ENCODE results near the gene FAM107B. TPM values are rescaled to one million over a fixed set of nuclear protein-coding genes. Genes with fewer than 3 reads are reported as not detected.

Gene FAM107B
- total and polyA plus RNA-seq, 10 of the 15 experiments (the other 5 are each of a cell fraction or from before 2014, with no cell fraction given) = 22.9 to 162 (median 86.6) TPM

DNA sequence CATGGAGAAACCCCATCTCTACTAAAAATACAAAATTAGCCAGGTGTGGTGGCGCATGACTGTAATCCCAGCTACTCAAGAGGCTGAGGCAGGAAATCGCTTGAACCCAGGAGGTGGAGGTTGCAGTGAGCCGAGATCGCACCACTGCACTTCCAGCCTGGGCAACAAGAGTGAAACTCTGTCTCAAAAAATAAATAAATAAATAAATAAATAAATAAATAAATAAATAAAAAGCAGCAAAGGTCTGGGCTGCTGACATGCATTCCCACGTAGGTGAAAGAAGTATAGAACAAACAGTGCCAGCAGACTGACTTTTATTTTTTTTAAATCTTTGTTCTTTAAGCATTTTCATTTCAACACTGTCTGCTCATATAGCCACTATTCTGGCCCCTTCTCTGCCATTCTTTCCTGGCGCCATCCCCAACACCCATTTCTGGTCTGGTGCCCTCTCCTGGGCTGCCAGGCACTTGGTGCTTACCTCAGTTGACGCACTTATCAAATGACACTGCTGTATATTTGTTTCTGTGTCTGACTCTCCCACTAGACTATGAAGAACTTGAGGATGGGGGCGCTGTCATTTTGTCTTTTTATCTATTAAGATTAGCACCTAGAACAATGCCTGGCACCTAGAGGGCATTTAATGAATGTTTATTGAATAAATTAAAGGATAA is 15.6 kb downstream of the FAM107B start:
- Histone ChIP-seq H3K36me3 (ENCODE audit: control insufficient read depth in 2 of 2, insufficient read depth in 2 of 2, low read length in 1 of 2) (no peaks in the 10 kb centered on the region), H3K27me3 (replicated peaks in 1 of 2; ENCODE audit: control insufficient read depth in 2 of 2, insufficient read depth in 2 of 2, low read length in 1 of 2) (no peaks in the 10 kb centered on the region), H3K4me3 (no peak overlapping the region), H4K20me1 (ENCODE audit: control insufficient read depth, insufficient read depth) (no peaks in the 10 kb centered on the region), H2AFZ (ENCODE audit: control insufficient read depth, low read depth, low read length) (no peak overlapping the region), H3K9me3 (replicated peaks; ENCODE audit: control insufficient read depth, insufficient read depth, low read length) (no peaks in the 10 kb centered on the region), H3K79me2 (ENCODE audit: control insufficient read depth, insufficient read depth, low read length) (no peaks in the 10 kb centered on the region), H3K9ac (ENCODE audit: control insufficient read depth, insufficient read depth, low read length) (no peak overlapping the region), H3K4me1 (ENCODE audit: control insufficient read depth, insufficient read depth, low read length) (no peaks in the 10 kb centered on the region), H3K4me2 (ENCODE audit: control insufficient read depth, insufficient read depth) (no peak overlapping the region), H3K27ac (ENCODE audit: control insufficient read depth, insufficient read depth) (no peak overlapping the region)
- ChIA-PET CTCF (no interaction called here), SMC1A (ENCODE audit: uncharacterized antibody, unreplicated experiment) (no interaction called here), RAD21 (ENCODE audit: unreplicated experiment) (no interaction called here), POLR2A (no interaction called here)
- WGBS (ENCODE audit: insufficient coverage, insufficient replicate concordance, low lambda C conversion rate, missing lambda C conversion rate) = 45% methylated on average over 8 of the region's 8 CpGs
- ATAC-seq (no peak), FAIRE-seq (no peak), DNase-seq (ENCODE audit: low read depth, low spot score) (no peak)
- BruUV-seq (replicated peaks) = no TSS peak
- TF ChIP-seq NBN (IDR thresholded peaks at IDR 0.05) (no peak), RAD21 (IDR thresholded peaks at IDR 0.05; ENCODE audit: insufficient read depth, low read depth, low read length) (peak; percentile 30; the same call in 1 of the 2 replicates)
- in situ Hi-C loops (cut with MboI) = no loop called here
- intact Hi-C loops (cut with micrococcal nuclease; ENCODE audit: unreplicated experiment) = no loop called here

DNA sequence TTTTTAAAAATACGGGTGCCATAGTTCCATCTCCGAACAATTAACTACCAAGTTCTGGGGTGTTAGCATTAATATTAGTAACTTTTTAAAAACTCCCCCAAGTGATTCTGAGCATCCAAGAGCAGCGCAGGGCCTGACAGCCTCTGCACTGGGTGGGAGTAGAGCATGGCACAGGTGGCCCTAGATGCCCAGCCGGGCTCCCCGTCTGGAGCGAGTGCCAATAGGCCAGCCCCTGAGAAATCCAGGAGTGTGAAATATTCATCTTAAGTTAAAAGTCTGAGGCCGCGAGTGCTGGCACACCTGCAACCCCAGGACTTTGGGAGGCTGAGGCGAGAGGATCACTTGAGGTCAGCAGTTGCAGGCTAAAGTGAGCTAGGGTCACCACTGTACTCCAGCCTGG is 16.2 kb downstream of the FAM107B start:
- Histone ChIP-seq H3K4me2 (ENCODE audit: control insufficient read depth, insufficient read depth) (no peak overlapping the region), H3K9ac (ENCODE audit: control insufficient read depth, insufficient read depth, low read length) (no peak overlapping the region), H3K9me3 (replicated peaks; ENCODE audit: control insufficient read depth, insufficient read depth, low read length) (no peaks in the 10 kb centered on the region), H2AFZ (ENCODE audit: control insufficient read depth, low read depth, low read length) (no peak overlapping the region), H4K20me1 (ENCODE audit: control insufficient read depth, insufficient read depth) (no peaks in the 10 kb centered on the region), H3K36me3 (ENCODE audit: control insufficient read depth in 2 of 2, insufficient read depth in 2 of 2, low read length in 1 of 2) (no peaks in the 10 kb centered on the region), H3K4me1 (ENCODE audit: control insufficient read depth, insufficient read depth, low read length) (no peaks in the 10 kb centered on the region), H3K27ac (ENCODE audit: control insufficient read depth, insufficient read depth) (no peak overlapping the region), H3K27me3 (replicated peaks in 1 of 2; ENCODE audit: control insufficient read depth in 2 of 2, insufficient read depth in 2 of 2, low read length in 1 of 2) (no peaks in the 10 kb centered on the region), H3K4me3 (no peak overlapping the region), H3K79me2 (ENCODE audit: control insufficient read depth, insufficient read depth, low read length) (no peaks in the 10 kb centered on the region)
- ChIA-PET CTCF (interaction anchor here (1.5 kb wide), 1 partner anchor 10 kb away, joined by 3 read pairs; no protein-coding TSS in a partner anchor), RAD21 (ENCODE audit: unreplicated experiment) (no interaction called here), SMC1A (ENCODE audit: uncharacterized antibody, unreplicated experiment) (no interaction called here), POLR2A (no interaction called here)
- 90% methylated on average over 9 of the region's 9 CpGs for WGBS (ENCODE audit: insufficient coverage, insufficient replicate concordance, low lambda C conversion rate, missing lambda C conversion rate)
- intact Hi-C loops (cut with micrococcal nuclease; ENCODE audit: unreplicated experiment) = no loop called here
- ATAC-seq (no peak), DNase-seq (ENCODE audit: low read depth, low spot score) (no peak), FAIRE-seq (no peak)
- no TSS peak for BruUV-seq (replicated peaks)
- in situ Hi-C loops (cut with MboI) = no loop called here
- no peak for TF ChIP-seq ETV6 (conservative IDR thresholded peaks at IDR 0.05 in 1 of 2, IDR thresholded peaks at IDR 0.05 in 1 of 2; ENCODE audit: borderline replicate concordance in 1 of 2, low read depth in 1 of 2)
- TF ChIP-seq SRF (IDR thresholded peaks at IDR 0.05; ENCODE audit: low read depth in 2 of 2, low read length in 2 of 2) = no peak
- TF ChIP-seq SUZ12 (IDR thresholded peaks at IDR 0.05; ENCODE audit: unreplicated experiment) = no peak
- TF ChIP-seq, protein P1, sequence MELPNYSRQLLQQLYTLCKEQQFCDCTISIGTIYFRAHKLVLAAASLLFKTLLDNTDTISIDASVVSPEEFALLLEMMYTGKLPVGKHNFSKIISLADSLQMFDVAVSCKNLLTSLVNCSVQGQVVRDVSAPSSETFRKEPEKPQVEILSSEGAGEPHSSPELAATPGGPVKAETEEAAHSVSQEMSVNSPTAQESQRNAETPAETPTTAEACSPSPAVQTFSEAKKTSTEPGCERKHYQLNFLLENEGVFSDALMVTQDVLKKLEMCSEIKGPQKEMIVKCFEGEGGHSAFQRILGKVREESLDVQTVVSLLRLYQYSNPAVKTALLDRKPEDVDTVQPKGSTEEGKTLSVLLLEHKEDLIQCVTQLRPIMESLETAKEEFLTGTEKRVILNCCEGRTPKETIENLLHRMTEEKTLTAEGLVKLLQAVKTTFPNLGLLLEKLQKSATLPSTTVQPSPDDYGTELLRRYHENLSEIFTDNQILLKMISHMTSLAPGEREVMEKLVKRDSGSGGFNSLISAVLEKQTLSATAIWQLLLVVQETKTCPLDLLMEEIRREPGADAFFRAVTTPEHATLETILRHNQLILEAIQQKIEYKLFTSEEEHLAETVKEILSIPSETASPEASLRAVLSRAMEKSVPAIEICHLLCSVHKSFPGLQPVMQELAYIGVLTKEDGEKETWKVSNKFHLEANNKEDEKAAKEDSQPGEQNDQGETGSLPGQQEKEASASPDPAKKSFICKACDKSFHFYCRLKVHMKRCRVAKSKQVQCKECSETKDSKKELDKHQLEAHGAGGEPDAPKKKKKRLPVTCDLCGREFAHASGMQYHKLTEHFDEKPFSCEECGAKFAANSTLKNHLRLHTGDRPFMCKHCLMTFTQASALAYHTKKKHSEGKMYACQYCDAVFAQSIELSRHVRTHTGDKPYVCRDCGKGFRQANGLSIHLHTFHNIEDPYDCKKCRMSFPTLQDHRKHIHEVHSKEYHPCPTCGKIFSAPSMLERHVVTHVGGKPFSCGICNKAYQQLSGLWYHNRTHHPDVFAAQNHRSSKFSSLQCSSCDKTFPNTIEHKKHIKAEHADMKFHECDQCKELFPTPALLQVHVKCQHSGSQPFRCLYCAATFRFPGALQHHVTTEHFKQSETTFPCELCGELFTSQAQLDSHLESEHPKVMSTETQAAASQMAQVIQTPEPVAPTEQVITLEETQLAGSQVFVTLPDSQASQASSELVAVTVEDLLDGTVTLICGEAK (IDR thresholded peaks at IDR 0.05; ENCODE audit: borderline replicate concordance) = no peak
- TF ChIP-seq PML (IDR thresholded peaks at IDR 0.05; ENCODE audit: low read length) = no peak
- TF ChIP-seq, protein P2, sequence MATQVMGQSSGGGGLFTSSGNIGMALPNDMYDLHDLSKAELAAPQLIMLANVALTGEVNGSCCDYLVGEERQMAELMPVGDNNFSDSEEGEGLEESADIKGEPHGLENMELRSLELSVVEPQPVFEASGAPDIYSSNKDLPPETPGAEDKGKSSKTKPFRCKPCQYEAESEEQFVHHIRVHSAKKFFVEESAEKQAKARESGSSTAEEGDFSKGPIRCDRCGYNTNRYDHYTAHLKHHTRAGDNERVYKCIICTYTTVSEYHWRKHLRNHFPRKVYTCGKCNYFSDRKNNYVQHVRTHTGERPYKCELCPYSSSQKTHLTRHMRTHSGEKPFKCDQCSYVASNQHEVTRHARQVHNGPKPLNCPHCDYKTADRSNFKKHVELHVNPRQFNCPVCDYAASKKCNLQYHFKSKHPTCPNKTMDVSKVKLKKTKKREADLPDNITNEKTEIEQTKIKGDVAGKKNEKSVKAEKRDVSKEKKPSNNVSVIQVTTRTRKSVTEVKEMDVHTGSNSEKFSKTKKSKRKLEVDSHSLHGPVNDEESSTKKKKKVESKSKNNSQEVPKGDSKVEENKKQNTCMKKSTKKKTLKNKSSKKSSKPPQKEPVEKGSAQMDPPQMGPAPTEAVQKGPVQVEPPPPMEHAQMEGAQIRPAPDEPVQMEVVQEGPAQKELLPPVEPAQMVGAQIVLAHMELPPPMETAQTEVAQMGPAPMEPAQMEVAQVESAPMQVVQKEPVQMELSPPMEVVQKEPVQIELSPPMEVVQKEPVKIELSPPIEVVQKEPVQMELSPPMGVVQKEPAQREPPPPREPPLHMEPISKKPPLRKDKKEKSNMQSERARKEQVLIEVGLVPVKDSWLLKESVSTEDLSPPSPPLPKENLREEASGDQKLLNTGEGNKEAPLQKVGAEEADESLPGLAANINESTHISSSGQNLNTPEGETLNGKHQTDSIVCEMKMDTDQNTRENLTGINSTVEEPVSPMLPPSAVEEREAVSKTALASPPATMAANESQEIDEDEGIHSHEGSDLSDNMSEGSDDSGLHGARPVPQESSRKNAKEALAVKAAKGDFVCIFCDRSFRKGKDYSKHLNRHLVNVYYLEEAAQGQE (IDR thresholded peaks at IDR 0.05; ENCODE audit: low read depth, low read length) = no peak
- no peak for TF ChIP-seq ATF7 (IDR thresholded peaks at IDR 0.05; ENCODE audit: low read depth)
- no peak for TF ChIP-seq NR2F1 (conservative IDR thresholded peaks at IDR 0.05)

Data from GM12878 (cell line).